Tibial nerve (tissue), 3 donors: Measurements from ENCODE around the gene SLC25A11.

Experiments
- CTCF ChIP-seq, 5 experiments: fragments of 200-600 bp in 3 of 5; fragments of 450-650 bp in 2 of 5; sonication (generic) in 3 of 5; IDR thresholded peaks; one replicate each; pipeline ENCODE4 v1.5.1; 2016 to 2019; ENCODE audit warnings: antibody characterized with exemption in 5 of 5, mild to moderate bottlenecking in 3 of 5, moderate library complexity in 2 of 5
- POLR2A ChIP-seq, 2 donors: fragments of 450-650 bp; IDR thresholded peaks; one replicate each; pipeline ENCODE4 v1.6.1; 2017; ENCODE audit warnings: antibody characterized with exemption in 2 of 2, mild to moderate bottlenecking in 2 of 2, moderate library complexity in 2 of 2

GRCh38 chr17:4893272-4893671, 46.6 kb downstream of the SLC25A11 start:
- TF ChIP-seq CTCF (IDR thresholded peaks at IDR 0.05), result no peak
- TF ChIP-seq POLR2A (IDR thresholded peaks at IDR 0.05), result no peak
